NOMO-1 treated with DMSO at 0.1 percent for 48 hours (cell line): ENCODE measurements around the gene USP7.
"Not testable (repeated sequence)": the region's sequence is repeated elsewhere in the genome, so short reads cannot be mapped to it uniquely, and the experiment has no call there.

ENCODE experiments used
- DNase-seq: peaks from one replicate; lab custom pipeline; 2025; ENCODE audit not compliant: unreplicated experiment; lab: John Stamatoyannopoulos, UW

The USP7 gene

GRCh38 chr16:8882725-8883377 lies 80.9 kb downstream of the USP7 start:
- DNase-seq: no peak

GRCh38 chr16:8882041-8882617 lies 81.6 kb downstream of the USP7 start, which contains the start of gene LITAFD:
Gene LITAFD (plus strand): TSS chr16:8882351. CDS start chr16:8884356, 2,005 bp downstream.
- DNase-seq: no peak

DNA sequence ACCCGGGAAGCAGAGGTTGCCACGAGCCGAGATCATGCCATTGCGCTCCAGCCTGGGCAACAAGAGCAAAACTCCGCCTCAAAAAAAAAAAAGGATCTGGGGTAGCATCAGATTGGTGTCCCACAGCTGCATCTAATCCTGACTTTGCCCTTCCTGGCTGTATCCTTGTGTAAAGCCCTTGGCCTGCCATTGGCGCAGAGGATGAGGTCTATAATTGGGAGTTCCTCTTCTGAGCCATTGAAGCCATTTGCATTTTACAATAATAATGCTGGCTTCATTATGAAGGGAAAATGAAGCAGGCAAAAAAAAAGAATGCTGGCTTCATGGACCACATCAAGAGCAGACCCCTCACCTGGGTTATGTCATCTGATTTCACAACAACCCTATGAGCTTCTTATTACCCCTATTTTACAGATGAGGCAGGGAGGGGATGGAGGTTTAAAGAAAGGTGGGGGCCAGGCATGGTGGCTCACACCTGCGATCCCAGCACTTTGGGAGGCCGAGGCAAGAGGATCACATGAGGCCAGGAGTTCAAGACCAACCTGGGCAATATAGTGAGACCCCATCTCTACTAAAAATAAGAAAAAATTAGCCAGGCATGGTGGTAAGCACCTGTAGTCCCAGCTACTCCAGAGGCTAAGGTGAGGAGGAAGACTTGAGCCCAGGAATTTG lies 82.7 kb downstream of the USP7 start:
- DNase-seq: no peak

- DNase-seq: no peak
These were observed 85.2 kb downstream of the USP7 start for GRCh38 chr16:8878523-8878911.

DNA sequence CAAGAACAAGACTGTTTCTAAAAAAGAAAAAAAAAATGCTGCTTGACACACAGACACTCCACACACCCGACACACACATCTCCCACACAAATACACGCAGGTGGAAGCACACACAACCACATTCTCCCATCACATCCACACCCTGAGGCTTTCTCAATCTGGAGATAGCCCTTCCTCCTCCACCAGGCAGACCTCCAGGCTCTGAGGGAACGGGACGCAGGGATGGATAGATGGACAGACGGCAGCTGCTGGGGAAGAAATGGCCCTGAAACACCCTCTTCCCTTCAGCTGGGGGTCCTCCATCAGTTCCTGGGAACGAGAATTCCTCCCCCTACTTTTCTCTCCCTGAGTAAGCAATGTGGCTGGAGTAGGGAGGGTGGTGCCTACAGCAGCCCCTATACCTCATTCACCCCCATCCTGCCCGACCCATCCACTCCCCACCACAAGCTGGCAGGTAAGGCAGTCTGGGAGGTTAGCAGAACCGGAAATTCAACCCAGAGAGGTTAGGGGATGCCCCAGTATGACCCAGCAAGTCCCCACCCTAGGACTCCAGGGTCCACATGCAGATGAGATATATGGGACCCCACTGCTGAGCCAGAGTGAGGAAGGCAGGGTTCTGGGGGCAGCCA lies 85.7 kb downstream of the USP7 start:
- no peak for DNase-seq

DNA sequence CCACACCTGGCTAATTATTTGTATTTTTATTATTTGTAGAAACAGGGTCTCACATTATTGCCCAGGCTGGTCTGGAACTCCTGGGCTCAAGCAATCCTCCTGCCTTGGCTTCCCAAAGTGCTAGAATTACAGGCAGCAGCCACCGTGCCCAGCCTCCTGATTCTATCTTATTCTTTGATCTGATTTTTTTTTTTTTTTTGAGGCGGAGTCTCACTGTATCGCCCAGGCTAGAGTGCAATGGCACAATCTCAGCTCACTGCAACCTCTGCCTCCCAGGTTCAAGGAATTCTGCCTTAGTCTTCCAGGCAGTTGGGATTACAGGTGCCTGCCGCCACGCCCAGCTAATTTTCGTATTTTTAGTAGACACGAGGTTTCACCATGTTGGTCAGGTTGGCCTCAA lies 88.4 kb downstream of the USP7 start:
- not testable (repeated sequence) for DNase-seq

DNA sequence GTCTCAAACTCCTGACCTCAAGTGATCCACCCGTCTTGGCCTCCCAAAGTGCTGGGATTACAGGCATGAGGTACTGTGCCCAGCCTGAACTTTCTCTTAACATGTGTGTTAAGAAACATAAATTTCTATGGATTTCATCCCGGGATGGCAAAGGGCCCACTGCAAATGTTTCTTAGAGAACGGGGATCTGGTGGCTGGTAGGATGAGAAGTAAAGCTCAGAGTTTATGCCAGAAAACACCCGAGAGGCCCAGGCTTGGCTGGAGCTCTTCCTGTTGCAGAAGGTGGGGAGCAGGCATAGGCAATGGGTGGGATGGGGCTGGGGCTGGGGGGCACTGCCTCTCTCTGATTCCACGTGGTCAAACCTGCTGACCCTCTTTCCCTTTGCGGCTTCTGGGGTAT lies 89.3 kb downstream of the USP7 start:
- DNase-seq: no peak

- DNase-seq: not testable (repeated sequence)
These were observed 89.9 kb downstream of the USP7 start for GRCh38 chr16:8873866-8874195.

DNA sequence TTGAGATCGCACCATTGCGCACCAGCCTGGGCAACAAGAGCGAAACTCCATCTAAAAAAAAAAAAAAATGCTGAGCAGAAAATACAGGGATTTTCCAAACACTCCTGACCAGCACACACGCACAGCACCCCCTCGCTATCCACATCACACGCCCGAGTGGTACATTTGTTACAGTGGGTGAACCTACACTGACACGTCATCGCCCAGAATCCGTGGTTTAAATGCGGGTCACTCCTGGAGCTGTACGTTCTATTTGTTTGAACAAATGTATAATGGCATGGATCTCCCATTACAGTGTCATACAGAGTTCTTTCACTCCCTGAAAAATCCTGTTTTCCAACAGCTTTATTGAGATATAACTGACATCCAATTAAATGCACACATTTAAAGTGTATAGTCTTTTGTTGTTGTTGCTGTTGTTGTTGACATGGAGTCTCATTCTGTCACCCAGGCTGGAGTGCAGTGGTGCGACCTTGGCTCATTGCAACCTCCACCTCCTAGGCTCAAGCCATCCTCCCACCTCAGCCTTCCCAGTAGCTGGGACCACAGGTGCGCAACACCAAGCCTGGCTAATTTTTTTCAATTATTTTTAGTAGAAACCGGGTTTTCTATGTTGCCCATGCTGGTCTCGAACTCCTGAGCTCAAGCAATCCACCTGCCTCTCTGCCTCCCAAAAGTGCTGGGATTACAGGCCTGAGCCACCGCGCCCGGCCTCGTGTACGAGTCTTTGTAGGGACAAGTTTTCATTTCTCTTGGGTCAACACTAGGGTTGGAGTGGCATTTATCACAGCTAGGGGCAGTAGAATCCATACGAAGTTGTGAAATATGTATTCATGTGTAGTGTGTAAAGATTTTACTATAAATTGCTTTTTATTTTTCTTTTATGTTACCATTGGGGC lies 90.5 kb downstream of the USP7 start:
- DNase-seq: peak; percentile 26

- DNase-seq: no peak
These were observed 91.6 kb downstream of the USP7 start for GRCh38 chr16:8872071-8872470.

DNA sequence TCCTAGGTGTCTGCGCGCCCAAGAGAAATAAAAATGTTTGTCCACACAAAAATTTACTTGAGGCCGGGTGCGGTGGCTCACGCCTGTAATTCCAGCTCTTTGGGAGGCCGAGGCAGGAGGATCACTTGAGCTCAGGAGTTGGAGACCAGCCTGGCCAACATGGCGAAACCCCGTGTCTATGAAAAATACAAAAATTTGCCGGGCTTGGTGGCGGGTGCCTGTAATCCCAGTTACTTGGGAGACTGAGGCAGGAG lies 93.8 kb downstream of the USP7 start:
- not testable (repeated sequence) for DNase-seq

DNA sequence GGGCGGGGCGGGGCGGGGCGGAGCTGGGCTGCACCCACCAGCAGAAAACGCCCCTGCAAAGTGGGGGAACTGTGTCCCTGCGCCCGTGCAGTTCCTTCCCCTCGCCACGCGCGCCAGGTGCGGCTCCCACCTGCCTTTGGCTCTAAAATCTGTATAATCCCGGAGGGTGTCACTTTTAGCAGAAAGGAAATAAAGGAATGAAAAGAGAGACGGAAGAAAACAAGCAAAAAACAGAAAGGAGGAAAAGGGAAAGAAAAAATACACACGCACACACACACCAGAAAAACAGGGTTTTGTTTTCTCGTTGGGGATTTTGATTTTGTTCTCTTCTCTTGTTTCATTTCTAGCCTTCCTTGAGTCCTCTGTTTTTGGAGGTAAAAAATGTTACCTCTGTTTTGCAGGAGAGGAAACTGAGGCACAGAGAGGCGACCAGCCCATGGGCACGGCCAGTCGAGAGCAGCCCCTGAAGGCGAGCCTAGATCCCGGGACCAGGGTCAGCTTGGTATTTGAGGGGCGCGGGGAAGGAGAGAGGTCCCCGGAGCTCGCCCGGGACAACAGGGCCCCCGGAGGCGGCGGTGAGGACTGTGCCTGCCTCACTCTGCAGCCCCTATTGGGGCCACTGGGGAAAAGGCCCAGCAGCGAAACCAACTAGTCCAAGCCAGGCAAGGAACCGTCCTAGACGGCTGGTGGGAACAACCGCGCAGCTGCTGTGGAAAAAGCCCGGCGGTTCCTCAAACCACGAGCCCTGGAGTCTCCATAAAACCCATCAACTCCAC lies 94.3 kb downstream of the USP7 start:
- DNase-seq: no peak

DNA sequence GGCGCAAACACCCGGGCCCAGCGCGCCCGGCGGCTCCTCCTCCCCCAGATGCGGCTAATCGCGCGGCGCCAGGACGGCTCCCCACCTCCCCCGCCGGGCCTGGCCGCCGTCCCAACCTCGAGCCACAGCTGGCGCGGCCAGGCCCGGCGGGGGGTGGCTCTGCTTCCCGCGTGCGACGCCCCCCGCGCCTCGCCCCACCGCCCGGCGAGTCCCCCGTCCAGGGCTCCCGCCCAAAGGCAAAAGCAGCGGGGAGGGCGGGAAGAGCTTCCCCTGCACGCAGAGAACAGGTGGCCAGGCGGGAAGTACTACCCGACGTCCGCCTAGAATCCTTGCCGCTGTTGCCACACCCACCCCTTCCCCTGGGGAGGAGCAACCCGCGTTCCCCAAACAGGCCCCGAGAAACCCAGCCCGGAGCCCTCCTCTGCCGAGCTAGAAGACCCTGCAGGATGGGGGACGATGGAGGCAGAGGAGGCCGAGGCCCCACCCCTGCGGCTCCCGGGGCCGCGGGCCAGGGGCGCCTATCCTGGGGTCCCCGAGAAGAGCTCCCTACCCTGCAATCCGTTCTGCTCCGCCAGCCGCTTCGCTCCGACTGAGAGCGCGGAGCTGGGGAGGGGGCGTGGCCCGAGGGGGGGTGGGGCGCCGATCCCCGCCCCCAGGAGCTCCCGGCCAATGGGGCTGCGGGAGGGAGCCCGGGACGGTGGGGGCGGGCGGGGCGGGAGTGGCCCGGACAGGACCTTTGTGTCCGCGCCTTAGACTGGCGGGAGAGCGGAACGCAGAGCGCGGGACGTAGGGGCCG lies 95.1 kb downstream of the USP7 start, which contains the start of gene CARHSP1:
CARHSP1 (minus strand) TSS at position 591 of the 796 bp plus-strand sequence. CDS start 9,678 bp downstream, outside the sequence.
- peak; percentile 88 for DNase-seq

- DNase-seq: no peak
These were observed 95.7 kb downstream of the USP7 start for GRCh38 chr16:8867932-8868415.

- DNase-seq: no peak
These were observed 96.3 kb downstream of the USP7 start for GRCh38 chr16:8867216-8867931.

GRCh38 chr16:8866884-8867215 lies 96.9 kb downstream of the USP7 start:
- DNase-seq: no peak

DNA sequence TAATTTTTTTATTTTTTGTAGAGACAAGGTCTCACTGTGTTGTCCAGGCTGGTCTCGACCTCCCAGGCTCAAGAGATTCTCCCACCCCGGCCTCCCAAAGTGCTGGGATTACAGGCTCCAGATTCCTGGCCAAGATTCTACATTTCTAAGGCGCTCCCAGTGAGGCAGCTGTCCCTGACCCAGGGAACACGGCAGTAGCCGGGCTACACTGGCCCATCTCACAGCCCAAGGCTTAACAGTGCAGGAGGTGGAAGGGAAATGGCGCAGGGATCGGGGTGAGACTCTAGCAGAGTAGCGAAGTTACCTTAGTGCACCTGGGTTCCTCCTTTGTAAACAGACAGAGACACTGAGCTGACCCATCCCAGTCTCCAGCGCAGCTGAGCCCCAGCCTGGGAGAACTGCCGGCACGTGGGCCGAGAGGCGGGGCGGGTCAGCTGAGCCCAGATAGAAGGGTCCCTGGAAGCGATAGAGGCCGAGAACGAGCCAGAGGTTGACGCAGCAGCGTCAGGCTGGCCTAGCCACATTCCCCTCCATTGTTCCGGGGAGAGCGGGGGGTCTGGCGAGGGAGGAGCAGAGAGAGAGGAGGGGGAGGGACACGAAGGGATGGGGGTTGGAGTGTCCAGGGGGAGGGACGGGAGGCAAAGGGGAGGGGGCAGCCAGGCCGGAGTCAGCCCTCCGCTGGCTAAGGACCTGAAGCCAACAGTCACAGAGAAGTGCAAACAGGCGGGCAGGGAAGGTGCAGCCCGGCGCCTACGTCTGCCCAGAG lies 97.4 kb downstream of the USP7 start:
- no peak for DNase-seq
